GM21723 (cell line): ENCODE measurements around the gene OPRD1.

ENCODE experiments used
- ATAC-seq: cut with Tn5 transposase; IDR thresholded peaks from one replicate; pipeline ENCODE4 v1.9.1; 2021; ENCODE audit warnings: mild to moderate bottlenecking, moderate library complexity; ENCODE audit not compliant: unreplicated experiment

OPRD1 gene

DNA sequence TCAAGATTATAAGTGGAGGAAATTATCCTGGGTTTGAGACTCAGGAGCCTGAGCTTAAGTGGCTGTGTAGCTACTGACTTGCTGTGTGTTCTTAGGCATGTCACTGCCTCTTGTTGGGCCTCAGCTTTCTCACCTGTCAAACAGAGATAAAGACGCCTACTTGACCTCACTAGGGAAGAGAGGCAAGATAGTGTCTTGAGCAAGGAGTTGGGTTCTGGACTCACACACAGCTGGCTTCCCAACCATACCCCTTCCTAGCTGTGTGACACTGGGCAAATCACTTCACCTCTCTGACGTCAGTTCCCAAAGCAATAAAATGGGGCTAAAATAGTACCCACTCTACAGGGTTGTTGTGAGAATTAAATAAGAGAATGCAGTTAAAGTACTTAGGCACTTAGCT is 90.8 kb downstream of the OPRD1 start:
- no peak for ATAC-seq

DNA sequence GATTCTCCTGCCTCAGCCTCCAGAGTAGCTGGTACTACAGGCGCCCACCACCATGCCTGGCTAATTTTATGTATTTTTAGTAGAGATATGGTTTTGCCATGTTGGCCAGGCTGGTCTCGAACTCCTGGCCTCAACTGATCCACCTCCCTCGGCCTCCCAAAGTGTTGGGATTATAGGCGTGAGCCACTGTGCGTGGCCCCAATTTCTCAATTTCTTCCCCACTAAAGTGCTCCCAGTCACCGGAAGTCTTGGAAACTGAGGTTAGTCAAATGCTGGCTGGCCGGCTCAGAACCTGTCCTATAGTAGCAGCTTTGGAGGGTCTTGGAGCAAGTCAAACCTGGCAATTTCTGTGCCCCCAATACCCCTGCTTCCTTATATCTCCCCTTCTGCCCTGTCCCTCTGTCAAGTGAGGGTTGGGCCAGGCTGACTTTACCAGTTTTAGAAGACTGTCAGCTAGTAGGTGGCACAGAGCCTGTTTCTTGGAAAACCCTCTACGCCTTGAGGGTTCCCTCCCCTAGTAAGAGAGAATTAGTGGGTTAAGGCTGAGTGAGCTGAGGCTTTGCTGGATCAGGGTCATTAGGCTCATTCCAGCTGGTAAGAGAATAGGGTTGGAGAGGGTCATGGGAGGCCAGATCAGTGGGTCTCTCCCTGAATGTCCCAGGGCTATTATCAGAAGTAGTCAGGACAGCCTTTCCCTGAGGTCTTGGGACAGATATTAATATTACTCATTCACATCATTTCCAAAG is 94.1 kb downstream of the OPRD1 start:
- no peak for ATAC-seq

DNA sequence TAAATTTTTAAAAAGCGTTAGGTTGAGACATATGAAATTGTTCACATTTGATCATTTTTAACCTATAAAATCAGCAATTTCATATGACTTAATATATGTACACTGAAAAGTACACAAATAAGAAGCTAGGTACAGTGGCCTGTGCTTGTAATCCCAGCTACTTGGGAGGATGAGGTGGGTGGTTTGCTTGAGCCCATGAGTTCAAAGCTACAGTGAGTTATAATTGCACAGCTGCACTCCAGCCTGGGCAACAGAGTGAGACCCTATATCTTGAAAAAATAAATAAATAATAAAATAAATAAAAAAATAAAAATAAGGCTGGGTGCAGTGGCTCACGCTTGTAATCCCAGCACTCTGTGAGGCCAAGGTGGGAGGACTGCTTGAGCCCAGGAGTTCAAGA is 97.2 kb downstream of the OPRD1 start:
- no peak for ATAC-seq

DNA sequence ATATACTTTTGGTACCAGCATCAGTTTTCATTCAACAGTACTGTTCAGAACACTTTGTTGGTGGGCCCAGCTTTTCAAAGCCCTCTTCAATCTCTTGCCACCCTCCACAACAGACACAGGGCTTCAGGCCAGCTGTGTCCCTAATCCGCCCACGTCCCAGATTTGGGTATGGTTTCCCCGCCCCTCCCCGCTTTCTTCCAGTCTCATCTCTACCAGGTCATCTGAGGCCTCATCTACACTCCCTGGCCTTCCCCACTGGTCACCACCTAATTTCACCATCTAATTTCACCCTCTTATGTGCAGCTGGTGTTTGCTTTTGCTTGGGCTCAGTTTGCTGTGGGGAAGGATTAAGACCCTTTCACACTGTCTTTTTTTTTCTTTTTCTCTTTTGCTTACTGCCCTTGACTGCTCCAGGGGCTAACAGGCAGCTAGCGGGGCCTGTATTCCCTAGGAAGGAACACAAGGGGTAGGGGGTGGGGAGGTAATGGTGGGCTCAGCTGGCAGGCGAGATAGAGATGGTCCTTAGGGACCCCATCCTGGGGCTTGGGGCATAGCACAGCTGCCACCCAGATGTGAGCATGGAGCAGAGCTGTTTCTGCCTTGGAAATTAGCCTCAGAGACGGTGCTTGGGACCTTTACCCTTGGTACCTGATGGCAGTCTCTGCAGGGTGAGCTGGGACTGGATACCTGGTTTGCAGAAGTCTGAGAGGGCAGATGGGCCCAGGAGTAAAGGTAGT is 98.6 kb downstream of the OPRD1 start:
- no peak for ATAC-seq

DNA sequence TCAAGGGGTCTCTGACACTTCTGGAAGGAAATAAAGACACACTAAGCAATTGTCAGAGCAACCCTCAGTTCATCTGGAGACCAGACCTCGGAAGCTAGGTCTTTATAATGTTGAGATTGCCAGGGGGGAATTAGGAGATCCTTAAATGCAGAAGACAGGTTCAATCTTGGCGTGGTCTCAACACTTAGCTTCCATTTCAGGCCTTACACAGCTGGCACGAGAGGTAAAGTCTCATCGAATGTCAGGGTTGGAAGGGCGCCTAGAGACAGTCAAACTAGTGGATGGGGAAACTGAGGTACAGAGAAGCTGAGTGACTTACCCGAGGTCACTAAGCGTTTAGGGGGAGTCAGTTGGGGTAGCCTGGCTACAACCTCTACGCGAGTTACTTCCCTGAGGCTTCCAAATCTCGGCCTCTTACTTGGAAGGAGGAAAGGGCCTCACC is 101.8 kb downstream of the OPRD1 start:
- ATAC-seq: no peak

DNA sequence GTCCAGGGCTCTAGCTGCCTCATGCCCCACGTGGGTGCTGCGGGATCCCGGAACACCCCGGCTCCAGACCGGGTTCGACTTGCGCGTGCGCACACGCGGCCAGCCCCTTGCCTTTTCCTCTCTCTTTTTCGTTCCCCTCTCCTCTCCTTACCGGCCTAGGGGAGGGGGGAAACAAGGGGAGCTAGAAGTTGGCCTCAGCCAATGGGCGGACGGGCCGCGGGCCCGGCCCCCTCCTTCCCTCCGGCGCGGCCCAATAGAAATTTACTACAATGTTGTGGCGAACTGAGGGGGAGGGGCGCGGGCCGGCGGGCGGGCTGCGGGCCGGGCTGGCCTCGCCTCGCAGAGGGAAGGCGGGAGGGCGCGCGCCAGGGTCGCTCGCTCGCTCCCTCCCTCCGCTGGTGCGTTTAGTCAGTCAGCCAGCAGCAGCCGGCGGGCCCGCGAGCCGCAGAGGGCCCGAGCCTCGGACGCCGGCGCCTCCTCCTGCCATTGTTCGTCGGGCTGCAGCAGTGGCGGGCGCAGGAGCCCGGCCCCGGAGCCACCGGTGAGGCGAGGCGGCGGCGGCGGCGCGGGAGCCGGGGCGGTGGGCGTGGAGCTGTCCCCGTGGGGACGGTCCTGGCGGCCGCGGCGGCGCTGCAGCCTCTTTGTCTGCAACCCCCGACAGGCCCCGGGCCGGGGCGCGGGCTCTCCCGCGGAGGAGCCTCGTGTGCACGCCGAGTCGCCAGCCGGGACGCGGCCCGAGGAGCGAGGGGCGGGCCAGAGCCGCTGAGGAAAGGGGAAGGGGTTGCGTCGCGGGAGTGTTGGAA is 102.5 kb downstream of the OPRD1 start, which contains the start of gene EPB41:
TSS of gene EPB41 (plus strand) at position 342 of the 803 bp plus-strand sequence. CDS start 72,869 bp downstream, outside the sequence.
- peak; percentile 85 for ATAC-seq

DNA sequence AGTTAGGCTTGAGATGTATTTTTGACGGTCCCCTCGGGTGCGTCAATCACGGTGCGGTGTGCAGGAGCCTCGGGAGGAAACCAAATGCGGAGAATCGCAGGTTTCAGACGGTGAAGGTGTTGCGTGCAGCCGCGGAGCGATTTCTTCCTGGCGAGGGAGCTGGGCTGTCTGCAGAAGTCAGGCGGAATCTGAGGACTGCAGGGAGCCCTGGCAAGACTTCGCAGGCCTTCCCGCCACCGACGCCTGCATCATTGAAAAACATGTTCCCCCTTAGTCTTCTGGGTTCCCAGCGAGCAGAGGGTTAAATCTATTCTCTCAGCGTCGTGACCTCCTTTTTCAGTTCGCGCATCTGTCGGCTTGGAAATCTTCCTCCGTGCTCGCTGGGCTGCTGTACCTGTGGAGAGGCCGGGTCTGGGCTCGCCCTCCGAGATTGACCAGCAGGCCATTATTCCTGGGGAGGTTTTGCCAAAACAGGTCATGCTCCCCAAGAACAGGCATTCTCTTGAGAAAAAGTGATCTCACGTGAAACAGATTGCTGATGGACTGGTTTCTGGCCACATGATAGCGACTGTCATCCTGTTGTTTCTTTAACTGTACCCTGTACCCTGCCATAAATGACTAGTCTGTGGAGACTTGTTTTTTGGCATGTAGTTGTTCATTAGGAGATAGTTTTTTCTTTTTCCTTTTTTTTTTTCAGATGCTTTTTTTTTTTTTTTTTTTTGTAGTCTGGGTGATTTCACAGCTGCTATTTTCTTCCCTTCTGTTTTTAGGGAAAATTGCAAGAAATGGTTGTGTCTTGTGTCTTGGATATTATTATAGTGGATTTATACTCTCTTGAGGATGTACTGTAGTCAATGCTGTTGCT is 103.3 kb downstream of the OPRD1 start:
- ATAC-seq: no peak

DNA sequence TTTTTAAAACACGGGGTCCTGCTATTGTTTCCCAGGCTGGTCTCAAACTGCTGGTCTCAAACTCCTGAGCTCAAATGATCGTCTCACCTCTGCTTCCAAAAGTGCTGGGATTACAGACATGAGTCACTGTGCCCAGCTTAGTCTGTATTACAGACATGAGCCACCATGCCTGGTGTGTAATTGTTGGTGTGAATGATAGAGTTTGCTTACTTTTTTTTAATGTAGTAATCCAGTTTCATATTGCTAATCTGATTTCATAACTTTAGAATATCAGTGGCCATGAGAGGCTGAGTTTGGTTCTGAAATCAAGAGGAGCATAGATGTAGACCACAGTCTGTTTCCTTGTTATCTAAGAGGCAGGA is 105.8 kb downstream of the OPRD1 start:
- no peak for ATAC-seq
